CD4-positive, alpha-beta memory T cell (primary cell): Measurements from ENCODE around the gene USP47. TPM values are rescaled to one million over a fixed set of nuclear protein-coding genes. Genes with fewer than 3 reads are reported as not detected.

Experiments
- CTCF ChIA-PET: fragments of 350-600 bp; sonication (Branson Sonifier 250); formaldehyde crosslinking; loops from one replicate; lab custom pipeline; 2021; ENCODE audit warnings: inconsistent platforms; ENCODE audit not compliant: partially characterized antibody; lab: Charles Lee
- POLR2A ChIA-PET: fragments of 350-600 bp; sonication (Branson Sonifier 250); formaldehyde crosslinking; loops from one replicate; lab custom pipeline; 2021; ENCODE audit not compliant: partially characterized antibody; lab: Charles Lee
- DNase-seq, 5 donors: peaks; one replicate each; pipeline versions ENCODE4 v3.0.0 to v3.0.0-alpha.2; 2020 to 2022; ENCODE audit warnings: mixed read lengths in 1 of 5
- H3K27ac ChIP-seq: one replicate; pipeline ENCODE4 v1.7.0; 2013; ENCODE audit warnings: low read depth, low read length
- H3K27me3 ChIP-seq: 2 replicates; pipeline ENCODE4 v1.7.0; 2013; ENCODE audit warnings: mild to moderate bottlenecking, low read length, moderate library complexity; ENCODE audit not compliant: insufficient read depth
- H3K36me3 ChIP-seq: 2 replicates; pipeline ENCODE4 v1.7.0; 2013; ENCODE audit warnings: mild to moderate bottlenecking, low read length, moderate library complexity; ENCODE audit not compliant: insufficient read depth
- H3K4me1 ChIP-seq: 2 replicates; pipeline ENCODE4 v1.7.0; 2013; ENCODE audit warnings: mild to moderate bottlenecking, low read length, moderate library complexity; ENCODE audit not compliant: insufficient read depth
- H3K4me3 ChIP-seq, 2 donors: one replicate each; pipeline ENCODE4 v1.7.0; 2013; ENCODE audit warnings: low read length in 2 of 2, mild to moderate bottlenecking in 1 of 2
- H3K9me3 ChIP-seq, 2 donors: one replicate each; pipeline ENCODE4 v1.7.0; 2013; ENCODE audit warnings: low read length in 2 of 2, control low read depth in 1 of 2; ENCODE audit not compliant: control insufficient read depth in 1 of 2
- H3K27ac Mint-ChIP-seq, 7 donors: one replicate each; pipeline ENCODE4 v1.8.0; 2020 to 2021; ENCODE audit warnings: mixed read lengths in 7 of 7, mild to moderate bottlenecking in 6 of 7, inconsistent platforms in 3 of 7, moderate library complexity in 3 of 7
- H3K27me3 Mint-ChIP-seq, 2 donors: one replicate each; pipeline ENCODE4 v1.8.0; 2020 to 2021; ENCODE audit warnings: mixed read lengths in 2 of 2
- H3K36me3 Mint-ChIP-seq, 2 donors: one replicate each; pipeline ENCODE4 v1.8.0; 2020 to 2021; ENCODE audit warnings: mixed read lengths in 2 of 2, inconsistent platforms in 1 of 2, mild to moderate bottlenecking in 1 of 2
- H3K4me1 Mint-ChIP-seq, 4 donors: one replicate each; pipeline ENCODE4 v1.8.0; 2020 to 2021; ENCODE audit warnings: mixed read lengths in 4 of 4, mild to moderate bottlenecking in 1 of 4
- H3K4me3 Mint-ChIP-seq, 8 donors: one replicate each; pipeline ENCODE4 v1.8.0; 2020 to 2021; ENCODE audit warnings: mixed read lengths in 8 of 8, mild to moderate bottlenecking in 7 of 8, moderate library complexity in 6 of 8, inconsistent platforms in 3 of 8
- H3K9me3 Mint-ChIP-seq, 8 donors: one replicate each; pipeline ENCODE4 v1.8.0; 2020 to 2021; ENCODE audit warnings: mixed read lengths in 8 of 8, mild to moderate bottlenecking in 5 of 8, inconsistent platforms in 3 of 8, moderate library complexity in 1 of 8
- intact Hi-C: fragments of 100-400 bp; cut with micrococcal nuclease; formaldehyde crosslinking; loops from one replicate; pipeline ENCODE4 v1.15.1; 2023
- polyA plus RNA-seq, 2 donors: library from polyadenylated mRNA; unstranded; fragments of 300-500 nt; fragmentation: Illumina TruSeq; gene quantifications; one replicate each; pipeline ENCODE4 v1.2.3, GENCODE V29; 2021
- total RNA-seq, 2 experiments: library from RNA; stranded (reverse); gene quantifications; one replicate each; pipeline ENCODE4 v1.2.3, GENCODE V29; 2021

USP47 gene
- total and polyA plus RNA-seq, 4 experiments from 2014 or later, result 43.7 to 65.9 (median 56.9) TPM

DNA sequence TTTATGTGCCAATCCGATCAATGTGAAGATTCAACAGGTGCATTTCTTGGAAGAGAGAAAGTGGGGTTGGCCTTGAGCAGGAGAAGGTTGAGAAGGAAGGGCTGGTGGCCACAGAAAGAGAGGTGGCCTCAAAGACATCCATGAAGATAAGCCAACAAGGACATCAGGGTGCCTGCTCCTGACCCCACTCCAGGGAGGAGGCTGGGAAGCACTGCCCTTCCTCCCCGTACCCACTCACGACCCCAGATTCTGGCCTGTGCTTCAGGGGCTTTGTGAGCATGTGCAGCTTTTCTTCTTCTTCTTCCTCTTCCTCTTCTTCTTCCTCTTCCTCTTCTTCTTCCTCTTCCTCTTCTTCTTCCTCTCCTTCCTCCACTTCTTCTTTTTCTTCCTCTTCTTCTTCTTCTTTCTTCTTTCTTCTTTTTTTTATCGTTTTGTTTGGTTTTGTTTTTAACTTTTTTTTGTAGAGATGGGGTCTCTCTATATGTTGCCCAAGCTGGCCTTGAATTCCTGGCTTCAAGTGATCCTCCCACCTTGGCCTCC is 136.4 kb downstream of the USP47 start:
- H3K4me3 Mint-ChIP-seq, result no peak overlapping the region
- H3K27ac ChIP-seq, result no peak overlapping the region
- no peaks in the 10 kb centered on the region for H3K9me3 ChIP-seq
- no peak for DNase-seq
- H3K36me3 ChIP-seq, result no peaks in the 10 kb centered on the region
- intact Hi-C loops, result no loop called here
- POLR2A ChIA-PET, result interaction anchor here (1.1 kb wide), 1 partner anchor 17 kb away, joined by 3 read pairs; no protein-coding TSS in a partner anchor
- H3K4me1 Mint-ChIP-seq, result peaks cover 4 to 21% (median 14%) of the 10 kb centered on the region in 4 donors
- H3K4me1 ChIP-seq, result peaks cover 11% of the 10 kb centered on the region
- H3K27ac Mint-ChIP-seq, result peak overlapping the region in 1 of 7 donors; percentile 1
- peaks cover 1 to 2% of the 10 kb centered on the region in 2 donors for H3K27me3 Mint-ChIP-seq
- no peaks in the 10 kb centered on the region for H3K36me3 Mint-ChIP-seq
- CTCF ChIA-PET, result interaction anchor here (0.7 to 5.4 kb wide), 2 partner anchors 12 to 66 kb away, joined by 3 to 27 read pairs; no protein-coding TSS in a partner anchor
- no peaks in the 10 kb centered on the region for H3K9me3 Mint-ChIP-seq
- H3K4me3 ChIP-seq, result no peak overlapping the region
- H3K27me3 ChIP-seq, result no peaks in the 10 kb centered on the region

DNA sequence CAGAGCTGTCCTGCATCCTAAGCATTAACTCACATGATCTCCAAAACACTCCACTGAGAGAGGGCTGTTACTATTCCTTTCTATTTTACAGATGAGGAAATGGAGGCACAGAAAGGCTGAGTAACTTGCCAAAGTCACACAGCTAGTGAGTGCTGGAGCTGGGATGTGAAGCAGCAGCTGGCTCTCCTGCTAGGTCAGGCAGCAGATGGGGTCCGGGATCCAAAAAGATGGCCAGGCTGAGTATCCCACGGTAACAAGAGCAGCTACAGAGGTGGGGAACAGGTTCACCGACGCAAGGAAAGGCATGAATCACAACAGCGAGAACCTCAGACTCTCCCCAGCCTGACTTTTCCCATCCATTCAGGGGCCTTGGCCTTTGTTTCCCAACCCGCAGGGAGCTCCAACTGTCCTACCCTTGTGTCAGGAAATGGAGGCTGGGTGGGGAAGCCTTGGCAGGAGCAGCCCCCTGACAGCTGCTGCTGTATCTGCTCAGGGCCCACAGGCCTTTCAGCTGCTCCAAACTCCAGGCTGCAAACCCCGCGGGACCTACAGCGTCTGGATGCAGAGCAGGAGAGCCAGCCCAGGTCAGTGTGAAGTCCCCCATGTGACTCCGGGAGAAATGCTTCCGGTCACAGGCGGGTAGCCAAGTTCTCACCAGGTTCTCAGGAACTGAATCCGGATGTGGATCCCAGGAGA is 137.2 kb downstream of the USP47 start:
- no peaks in the 10 kb centered on the region for H3K9me3 ChIP-seq
- Mint-ChIP-seq H3K27ac (no peak overlapping the region), H3K27me3 (peaks cover 1 to 2% of the 10 kb centered on the region in 2 donors), H3K4me3 (no peak overlapping the region), H3K36me3 (no peaks in the 10 kb centered on the region), H3K4me1 (peaks cover 4 to 21% (median 14%) of the 10 kb centered on the region in 4 donors), H3K9me3 (no peaks in the 10 kb centered on the region)
- intact Hi-C loops, result no loop called here
- POLR2A ChIA-PET, result interaction anchor here (1.1 kb wide), 1 partner anchor 17 kb away, joined by 3 read pairs; no protein-coding TSS in a partner anchor
- no peaks in the 10 kb centered on the region for H3K36me3 ChIP-seq
- DNase-seq, result no peak
- H3K27me3 ChIP-seq, result no peaks in the 10 kb centered on the region
- H3K4me3 ChIP-seq, result no peak overlapping the region
- peaks cover 11% of the 10 kb centered on the region for H3K4me1 ChIP-seq
- H3K27ac ChIP-seq, result no peak overlapping the region
- CTCF ChIA-PET, result interaction anchor here (5.4 kb wide), 1 partner anchor 13 kb away, joined by 27 read pairs; no protein-coding TSS in a partner anchor

DNA sequence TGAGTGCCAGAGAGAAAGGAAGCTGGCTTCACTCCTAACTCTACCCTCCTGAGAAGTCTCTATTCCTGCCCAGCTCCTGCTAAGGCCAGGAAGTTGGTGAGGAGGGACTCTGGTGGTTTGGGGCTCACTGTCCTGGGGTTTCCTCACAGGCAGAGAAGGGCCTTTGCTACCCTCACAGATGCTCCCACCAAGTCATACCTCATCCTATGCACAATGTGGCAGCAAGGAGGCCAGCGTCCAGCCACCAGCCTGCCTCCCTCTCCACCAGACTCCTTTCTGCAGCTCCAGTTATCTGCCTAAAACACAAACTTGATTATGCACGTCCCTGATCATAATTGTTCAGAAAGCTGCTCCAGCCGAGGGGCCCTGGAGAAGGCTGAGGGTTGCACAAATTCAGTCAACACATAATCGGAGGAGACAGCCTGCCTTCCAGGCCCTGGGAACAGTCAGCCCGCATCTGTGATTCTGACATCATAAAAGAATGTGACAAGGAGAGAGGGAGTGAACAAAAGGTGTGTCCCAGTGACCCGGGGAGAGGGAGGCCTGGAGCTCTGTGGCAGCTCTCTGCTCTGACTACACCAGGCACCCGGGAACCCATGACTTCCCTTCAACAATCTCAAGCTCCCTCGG is 137.8 kb downstream of the USP47 start:
- H3K4me1 Mint-ChIP-seq, result peaks cover 4 to 19% (median 13%) of the 10 kb centered on the region in 4 donors
- CTCF ChIA-PET, result interaction anchor here (5.4 kb wide), 1 partner anchor 13 kb away, joined by 27 read pairs; no protein-coding TSS in a partner anchor
- H3K36me3 Mint-ChIP-seq, result no peaks in the 10 kb centered on the region
- intact Hi-C loops, result no loop called here
- no peak for DNase-seq
- H3K27me3 Mint-ChIP-seq, result peaks cover 1 to 2% of the 10 kb centered on the region in 2 donors
- Histone ChIP-seq H3K4me1 (peaks cover 11% of the 10 kb centered on the region), H3K27me3 (no peaks in the 10 kb centered on the region), H3K27ac (no peak overlapping the region), H3K4me3 (no peak overlapping the region), H3K9me3 (no peaks in the 10 kb centered on the region), H3K36me3 (no peaks in the 10 kb centered on the region)
- H3K27ac Mint-ChIP-seq, result peak overlapping the region in 1 of 7 donors; percentile 37
- no peak overlapping the region for H3K4me3 Mint-ChIP-seq
- no peaks in the 10 kb centered on the region for H3K9me3 Mint-ChIP-seq
- POLR2A ChIA-PET, result interaction anchor here (1.1 kb wide), 1 partner anchor 18 kb away, joined by 3 read pairs; no protein-coding TSS in a partner anchor

DNA sequence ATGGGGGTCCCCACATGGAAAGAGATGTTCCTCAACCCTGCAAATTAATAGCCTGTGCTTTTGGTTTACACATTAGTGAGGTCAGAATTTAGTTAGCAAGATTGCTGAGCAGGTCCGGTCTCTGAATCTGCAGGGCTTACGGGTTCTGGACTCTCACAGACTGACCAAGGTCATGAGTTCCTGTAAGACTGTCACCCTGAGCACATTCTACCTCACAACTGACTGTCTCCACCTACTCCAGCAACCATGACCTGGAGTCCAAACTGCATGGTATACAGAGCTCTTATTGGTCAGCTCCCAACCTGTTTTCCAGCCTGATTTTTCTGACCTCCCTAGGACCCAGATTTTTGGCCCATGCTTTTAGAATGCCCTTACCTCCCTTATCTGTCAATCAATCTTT is 138.4 kb downstream of the USP47 start:
- intact Hi-C loops, result no loop called here
- H3K36me3 ChIP-seq, result no peaks in the 10 kb centered on the region
- Mint-ChIP-seq H3K27me3 (peaks cover 1 to 2% of the 10 kb centered on the region in 2 donors), H3K4me1 (peaks cover 0 to 13% (median 7%) of the 10 kb centered on the region in 4 donors), H3K9me3 (no peaks in the 10 kb centered on the region), H3K4me3 (no peak overlapping the region), H3K27ac (no peak overlapping the region), H3K36me3 (no peaks in the 10 kb centered on the region)
- no peak overlapping the region for H3K27ac ChIP-seq
- H3K4me3 ChIP-seq, result no peak overlapping the region
- H3K4me1 ChIP-seq, result peaks cover 5% of the 10 kb centered on the region
- no peak for DNase-seq
- H3K9me3 ChIP-seq, result no peaks in the 10 kb centered on the region
- CTCF ChIA-PET, result interaction anchor here (5.4 kb wide), 1 partner anchor 14 kb away, joined by 27 read pairs; no protein-coding TSS in a partner anchor
- POLR2A ChIA-PET, result no interaction called here
- H3K27me3 ChIP-seq, result no peaks in the 10 kb centered on the region

DNA sequence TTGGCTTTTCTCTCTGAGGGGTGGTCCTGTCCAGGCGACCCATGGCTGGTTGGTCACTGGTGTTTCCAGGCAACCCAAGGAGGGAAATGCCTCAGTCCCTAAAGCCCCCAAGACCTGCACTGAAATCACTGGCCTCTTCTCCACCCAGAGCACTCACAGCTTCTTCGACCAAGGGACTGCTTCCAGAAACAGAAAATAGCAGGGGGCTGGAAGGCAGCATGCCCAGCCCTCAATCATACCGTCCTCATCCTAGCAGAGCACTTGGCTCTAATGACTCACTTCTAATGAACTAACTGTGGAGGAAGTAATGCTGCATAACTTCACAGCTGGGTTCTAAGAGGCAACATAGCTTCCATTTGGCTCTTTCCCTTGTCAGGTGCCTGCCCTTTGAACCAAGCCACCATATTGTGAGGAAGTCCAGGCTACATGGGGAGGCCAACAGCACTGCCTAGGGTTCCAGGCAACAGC is 139.1 kb downstream of the USP47 start:
- Mint-ChIP-seq H3K9me3 (no peaks in the 10 kb centered on the region), H3K36me3 (no peaks in the 10 kb centered on the region), H3K27ac (no peak overlapping the region), H3K4me1 (peaks cover 0 to 6% (median 1%) of the 10 kb centered on the region in 4 donors), H3K27me3 (peaks cover 1 to 2% of the 10 kb centered on the region in 2 donors), H3K4me3 (no peak overlapping the region)
- H3K9me3 ChIP-seq, result no peaks in the 10 kb centered on the region
- H3K4me3 ChIP-seq, result no peak overlapping the region
- no peak for DNase-seq
- no peaks in the 10 kb centered on the region for H3K4me1 ChIP-seq
- intact Hi-C loops, result no loop called here
- ChIA-PET POLR2A (no interaction called here), CTCF (interaction anchor here (5.4 kb wide), 1 partner anchor 14 kb away, joined by 27 read pairs; no protein-coding TSS in a partner anchor)
- no peak overlapping the region for H3K27ac ChIP-seq
- no peaks in the 10 kb centered on the region for H3K36me3 ChIP-seq
- no peaks in the 10 kb centered on the region for H3K27me3 ChIP-seq

DNA sequence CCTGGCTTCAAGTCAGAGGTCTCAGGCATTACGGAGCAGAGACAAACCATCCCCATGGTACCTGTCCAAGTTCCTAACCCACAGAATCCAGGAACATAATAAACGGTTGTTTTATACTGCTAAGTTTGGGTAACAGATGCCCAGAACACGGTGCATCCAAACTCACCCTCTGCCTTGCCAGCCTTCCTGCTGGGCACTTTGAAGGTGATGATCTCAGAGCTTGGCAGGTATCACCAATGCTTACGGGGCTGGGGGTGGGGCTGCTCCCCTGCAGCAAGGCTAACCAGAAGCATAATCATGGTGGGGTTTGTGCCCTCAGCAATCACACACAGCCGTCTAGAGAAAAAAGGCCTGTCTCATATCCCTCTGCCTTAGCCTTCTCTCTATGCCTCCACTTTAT is 139.6 kb downstream of the USP47 start:
- Mint-ChIP-seq H3K36me3 (no peaks in the 10 kb centered on the region), H3K4me3 (no peak overlapping the region), H3K4me1 (peaks cover 0 to 1% (median 0%) of the 10 kb centered on the region in 4 donors), H3K9me3 (no peaks in the 10 kb centered on the region), H3K27ac (no peak overlapping the region), H3K27me3 (peaks cover 1 to 2% of the 10 kb centered on the region in 2 donors)
- CTCF ChIA-PET, result no interaction called here
- POLR2A ChIA-PET, result no interaction called here
- Histone ChIP-seq H3K36me3 (no peaks in the 10 kb centered on the region), H3K4me3 (no peak overlapping the region), H3K4me1 (no peaks in the 10 kb centered on the region), H3K9me3 (no peaks in the 10 kb centered on the region), H3K27ac (no peak overlapping the region), H3K27me3 (no peaks in the 10 kb centered on the region)
- intact Hi-C loops, result no loop called here
- no peak for DNase-seq

DNA sequence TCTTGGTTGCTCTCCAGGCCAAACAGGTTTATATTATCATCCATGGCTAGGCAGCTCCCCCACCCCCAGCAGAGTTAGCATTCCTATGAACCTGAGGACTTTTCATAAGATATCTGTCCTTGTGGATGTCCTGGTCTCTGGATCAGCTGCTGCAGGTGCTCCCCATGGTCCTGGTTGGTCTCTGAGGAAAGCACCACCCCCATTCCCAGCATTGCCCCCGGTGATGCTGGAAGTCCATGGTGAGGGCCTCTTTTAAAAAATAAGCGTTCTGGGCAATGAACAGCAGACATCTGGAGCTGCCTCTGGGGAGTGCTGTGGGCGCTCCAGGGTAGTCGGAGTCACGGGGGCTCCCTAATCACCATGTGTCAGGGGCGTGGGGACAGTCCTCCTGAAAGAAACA is 140.1 kb downstream of the USP47 start:
- Mint-ChIP-seq H3K27me3 (peaks cover 1 to 2% of the 10 kb centered on the region in 2 donors), H3K4me3 (no peak overlapping the region), H3K4me1 (no peaks in the 10 kb centered on the region), H3K36me3 (no peaks in the 10 kb centered on the region), H3K27ac (peak overlapping the region in 1 of 7 donors; percentile 23), H3K9me3 (no peaks in the 10 kb centered on the region)
- H3K27ac ChIP-seq, result no peak overlapping the region
- H3K9me3 ChIP-seq, result no peaks in the 10 kb centered on the region
- no peak for DNase-seq
- H3K4me3 ChIP-seq, result no peak overlapping the region
- ChIA-PET CTCF (no interaction called here), POLR2A (no interaction called here)
- no peaks in the 10 kb centered on the region for H3K4me1 ChIP-seq
- H3K27me3 ChIP-seq, result no peaks in the 10 kb centered on the region
- H3K36me3 ChIP-seq, result no peaks in the 10 kb centered on the region
- intact Hi-C loops, result no loop called here
